OCI-LY3 (cell line): ENCODE measurements around the gene ACAA2.

ENCODE experiments used
- H2AFZ ChIP-seq: fragments of 200-600, 300-600 bp; shearing (Covaris generic); 2 replicates; pipeline ENCODE4 v1.6.0; 2014; ENCODE audit warnings: antibody characterized with exemption, low read depth, low read length
- H3K27ac ChIP-seq: fragments of 200-600, 300-600 bp; sonication (generic); 2 replicates; pipeline ENCODE4 v1.5.1; 2014; ENCODE audit warnings: mild to moderate bottlenecking, low read length, moderate library complexity, mixed read lengths
- H3K27me3 ChIP-seq: fragments of 200-600, 300-600 bp; sonication (generic); 2 replicates; pipeline ENCODE4 v1.6.1; 2014; ENCODE audit warnings: low read depth, low read length, mixed read lengths
- H3K36me3 ChIP-seq: fragments of 200-600, 300-600 bp; sonication (generic); replicated peaks from 2 replicates; pipeline ENCODE3; 2014; ENCODE audit warnings: low read depth, low read length, mixed read lengths
- H3K4me1 ChIP-seq: fragments of 300-600, 200-600 bp; sonication (generic); 2 replicates; pipeline ENCODE4 v1.6.1; 2014; ENCODE audit warnings: low read length, mixed read lengths
- H3K4me2 ChIP-seq: fragments of 200-600, 300-600 bp; sonication (generic); 2 replicates; pipeline ENCODE4 v1.6.1; 2014; ENCODE audit warnings: low read length, mixed read lengths
- H3K4me3 ChIP-seq: fragments of 300-600, 200-600 bp; sonication (generic); 2 replicates; pipeline ENCODE4 v1.5.1; 2014; ENCODE audit warnings: antibody characterized with exemption, mild to moderate bottlenecking, low read length, moderate library complexity
- H3K79me2 ChIP-seq: fragments of 300-600, 200-600 bp; shearing (Covaris generic); 2 replicates; pipeline ENCODE4 v1.6.1; 2014; ENCODE audit warnings: mild to moderate bottlenecking, low read length, mixed read lengths
- H3K9ac ChIP-seq: fragments of 300-600, 200-600 bp; shearing (Covaris generic); 2 replicates; pipeline ENCODE4 v1.6.0; 2014; ENCODE audit warnings: mild to moderate bottlenecking, low read length, moderate library complexity
- H3K9me3 ChIP-seq: fragments of 200-600, 300-600 bp; shearing (Covaris generic); 2 replicates; pipeline ENCODE4 v1.6.1; 2014; ENCODE audit warnings: low read length, mixed read lengths; ENCODE audit not compliant: insufficient read depth
- H4K20me1 ChIP-seq: fragments of 200-600, 300-600 bp; sonication (generic); 2 replicates; pipeline ENCODE4 v1.6.1; 2016; ENCODE audit warnings: low read length, mixed read lengths; ENCODE audit not compliant: insufficient read depth
- CTCF ChIP-seq: fragments of 200-600, 300-600 bp; sonication (generic); IDR thresholded peaks from 2 replicates; pipeline ENCODE4 v1.5.1; 2014; ENCODE audit warnings: antibody characterized with exemption, low read length, low read depth
- EZH2phosphoT487 ChIP-seq: fragments of 200-600 bp; shearing (Covaris generic); IDR thresholded peaks from 2 replicates; pipeline ENCODE4 v1.6.1; 2018; ENCODE audit warnings: antibody characterized with exemption, mixed run types, low read depth

The ACAA2 gene

GRCh38 chr18:49744376-49745008 is 68.8 kb downstream of the ACAA2 start:
- H3K9ac ChIP-seq, result no peak overlapping the region
- H3K4me2 ChIP-seq, result no peak overlapping the region
- H2AFZ ChIP-seq, result no peak overlapping the region

GRCh38 chr18:49743117-49743567 is 70.2 kb downstream of the ACAA2 start:
- H3K9me3 ChIP-seq, result no peaks in the 10 kb centered on the region
- TF ChIP-seq EZH2phosphoT487 (no peak), CTCF (no peak)
- H3K4me3 ChIP-seq, result no peak overlapping the region
- peaks cover 4% of the 10 kb centered on the region; the same call in 1 of the 2 replicates for H3K4me1 ChIP-seq
- no peaks in the 10 kb centered on the region for H3K79me2 ChIP-seq
- no peak overlapping the region for H3K9ac ChIP-seq
- H3K4me2 ChIP-seq, result no peak overlapping the region
- H3K36me3 ChIP-seq, result no peaks in the 10 kb centered on the region
- H2AFZ ChIP-seq, result no peak overlapping the region
- no peak overlapping the region for H3K27ac ChIP-seq
- H3K27me3 ChIP-seq, result peaks cover 39% of the 10 kb centered on the region
- H4K20me1 ChIP-seq, result no peaks in the 10 kb centered on the region

More at GRCh38 chr18:49744376-49745008, 68.8 kb downstream of the ACAA2 start:
- Histone ChIP-seq H4K20me1 (no peaks in the 10 kb centered on the region), H3K79me2 (no peaks in the 10 kb centered on the region), H3K9me3 (no peaks in the 10 kb centered on the region), H3K27ac (no peak overlapping the region), H3K4me3 (no peak overlapping the region), H3K36me3 (no peaks in the 10 kb centered on the region), H3K27me3 (peaks cover 34% of the 10 kb centered on the region), H3K4me1 (no peaks in the 10 kb centered on the region)
- TF ChIP-seq EZH2phosphoT487 (no peak), CTCF (no peak)

GRCh38 chr18:49742316-49743116 is 70.8 kb downstream of the ACAA2 start:
- H3K4me2 ChIP-seq, result no peak overlapping the region
- H3K27ac ChIP-seq, result no peak overlapping the region
- TF ChIP-seq CTCF (no peak), EZH2phosphoT487 (no peak)
- peaks cover 39% of the 10 kb centered on the region for H3K27me3 ChIP-seq
- H3K9me3 ChIP-seq, result no peaks in the 10 kb centered on the region
- H3K4me1 ChIP-seq, result peaks cover 4% of the 10 kb centered on the region; the same call in 1 of the 2 replicates
- H4K20me1 ChIP-seq, result no peaks in the 10 kb centered on the region
- H3K79me2 ChIP-seq, result no peaks in the 10 kb centered on the region
- H3K36me3 ChIP-seq, result no peaks in the 10 kb centered on the region
- H3K4me3 ChIP-seq, result no peak overlapping the region
- no peak overlapping the region for H3K9ac ChIP-seq
- no peak overlapping the region for H2AFZ ChIP-seq

- Histone ChIP-seq H2AFZ (no peak overlapping the region), H3K4me1 (peaks cover 18% of the 10 kb centered on the region), H3K27me3 (peaks cover 28% of the 10 kb centered on the region), H3K79me2 (no peaks in the 10 kb centered on the region), H3K9me3 (no peaks in the 10 kb centered on the region), H4K20me1 (no peaks in the 10 kb centered on the region), H3K36me3 (no peaks in the 10 kb centered on the region), H3K4me2 (no peak overlapping the region), H3K27ac (no peak overlapping the region), H3K9ac (no peak overlapping the region), H3K4me3 (no peak overlapping the region)
- TF ChIP-seq CTCF, result no peak
- no peak for TF ChIP-seq EZH2phosphoT487
These were observed 74.1 kb downstream of the ACAA2 start for GRCh38 chr18:49739275-49739674.
